GM23248 (cell line): Measurements from ENCODE around the gene PALD1.

ENCODE experiments used
- EZH2 ChIP-seq: fragments of 200-600 bp; sonication (generic); IDR thresholded peaks from 2 replicates; pipeline ENCODE4 v1.6.1; 2018; ENCODE audit warnings: antibody characterized with exemption, mild to moderate bottlenecking; ENCODE audit not compliant: insufficient read depth, poor library complexity, severe bottlenecking
- EZH2phosphoT487 ChIP-seq: fragments of 200-600 bp; sonication (generic); IDR thresholded peaks from 2 replicates; pipeline ENCODE4 v1.6.1; 2018; ENCODE audit warnings: antibody characterized with exemption, moderate library complexity, mild to moderate bottlenecking, low read depth; ENCODE audit not compliant: insufficient read depth

DNA sequence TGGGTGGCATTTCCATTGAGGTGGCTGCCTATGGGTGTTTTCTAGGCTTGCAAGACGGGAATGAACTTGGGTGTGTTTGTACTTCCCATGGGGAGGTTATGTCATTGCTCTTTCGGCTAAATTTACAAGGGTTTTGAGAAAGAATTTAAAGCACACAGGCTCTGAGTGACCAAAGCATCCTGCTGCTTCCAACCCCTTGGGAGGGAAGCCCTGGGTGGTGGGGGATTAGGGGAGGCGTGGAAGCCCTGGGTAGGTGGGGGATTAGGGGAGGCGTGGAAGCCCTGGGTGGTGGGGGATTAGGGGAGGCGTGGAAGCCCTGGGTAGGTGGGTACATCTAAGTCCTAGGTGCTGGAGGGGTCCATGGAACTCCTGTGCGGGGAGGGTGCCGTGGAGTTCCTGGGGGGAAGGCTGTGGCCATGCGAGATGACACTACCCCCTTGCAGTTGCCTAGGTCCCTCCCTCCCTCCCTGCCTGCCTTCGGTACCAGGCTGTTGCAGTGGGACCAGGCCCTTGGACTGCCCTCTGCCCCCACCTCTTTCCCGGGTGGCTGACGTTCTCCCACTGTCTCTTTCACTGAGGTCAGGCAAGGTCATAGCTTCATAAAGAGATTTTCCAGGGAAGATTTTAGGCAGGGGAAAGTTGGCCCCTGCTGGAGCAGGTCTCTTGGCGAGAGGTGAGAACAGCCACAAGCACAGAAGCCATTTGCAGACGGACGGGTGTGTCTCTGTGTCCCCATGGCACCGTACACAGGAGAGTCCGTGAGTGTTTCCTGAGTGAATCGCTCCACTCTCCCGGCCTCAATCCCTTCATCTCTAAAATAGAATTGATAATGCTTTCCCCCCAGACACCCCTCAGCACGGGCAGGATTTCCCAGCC is 104.5 kb downstream of the PALD1 start:
- TF ChIP-seq EZH2 (no peak), EZH2phosphoT487 (no peak)
